Duodenal mucosa (tissue), 2 donors: ENCODE measurements around the gene EIF6.

Source experiments
- H3K27ac ChIP-seq: one replicate; pipeline ENCODE4 v1.7.0; 2013; ENCODE audit warnings: low read depth, low read length
- H3K27me3 ChIP-seq, 2 donors: one replicate each; pipeline ENCODE4 v1.7.0; 2013; ENCODE audit warnings: low read length in 2 of 2, control low read depth in 1 of 2; ENCODE audit not compliant: insufficient read depth in 2 of 2, control insufficient read depth in 1 of 2
- H3K36me3 ChIP-seq, 2 donors: one replicate each; pipeline ENCODE4 v1.7.0; 2013; ENCODE audit warnings: low read length in 2 of 2, control low read depth in 1 of 2; ENCODE audit not compliant: insufficient read depth in 2 of 2, control insufficient read depth in 1 of 2
- H3K4me1 ChIP-seq, 2 donors: one replicate each; pipeline ENCODE4 v1.7.0; 2013; ENCODE audit warnings: low read length in 2 of 2, control low read depth in 1 of 2; ENCODE audit not compliant: insufficient read depth in 2 of 2, control insufficient read depth in 1 of 2
- H3K4me3 ChIP-seq, 2 donors: one replicate each; pipeline ENCODE4 v1.7.0; 2013; ENCODE audit warnings: low read length in 2 of 2, low read depth in 1 of 2
- H3K9ac ChIP-seq, 2 donors: one replicate each; pipeline ENCODE4 v1.7.0; 2013; ENCODE audit warnings: low read length in 2 of 2, low read depth in 1 of 2
- H3K9me3 ChIP-seq, 2 donors: one replicate each; pipeline ENCODE4 v1.7.0; 2013; ENCODE audit warnings: low read length in 2 of 2, control low read depth in 1 of 2; ENCODE audit not compliant: control insufficient read depth in 1 of 2

Gene EIF6

DNA sequence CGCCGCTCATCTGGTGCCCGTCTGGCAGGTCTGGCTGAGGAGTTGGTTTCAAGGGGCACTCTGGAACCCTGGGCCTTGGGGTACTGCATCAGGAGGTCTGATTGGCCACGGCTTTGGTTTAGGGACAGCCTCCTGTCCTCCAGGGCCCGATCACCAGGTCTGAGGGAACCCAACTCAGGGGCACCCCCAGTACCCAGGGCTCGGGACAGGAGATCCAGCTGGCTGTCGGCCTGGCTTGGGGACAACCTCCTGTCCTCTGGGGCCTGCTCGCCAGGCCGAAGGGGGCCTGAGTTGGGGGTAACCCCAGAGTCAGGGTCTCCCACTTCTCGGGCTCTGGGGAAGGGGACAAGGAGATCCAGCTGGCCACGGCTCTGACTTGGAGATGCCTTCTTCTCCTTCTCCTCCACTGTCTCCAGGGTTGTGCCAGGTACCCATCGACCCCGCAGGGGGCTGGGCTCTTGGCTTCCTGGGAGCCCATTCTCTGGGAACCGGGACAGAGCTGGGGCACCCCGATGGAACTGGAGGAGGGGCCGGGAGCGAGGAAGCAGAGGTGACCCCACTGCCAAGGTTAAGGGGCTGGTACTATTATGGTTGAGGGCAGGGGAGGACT lies 2.4 kb upstream of the EIF6 start:
- Histone ChIP-seq H3K9me3 (no peaks in the 10 kb centered on the region), H3K27me3 (no peaks in the 10 kb centered on the region), H3K4me1 (peaks cover 28 to 31% of the 10 kb centered on the region in 2 donors), H3K9ac (no peak overlapping the region), H3K4me3 (no peak overlapping the region), H3K36me3 (peaks cover 3 to 7% of the 10 kb centered on the region in 2 donors), H3K27ac (no peak overlapping the region)

DNA sequence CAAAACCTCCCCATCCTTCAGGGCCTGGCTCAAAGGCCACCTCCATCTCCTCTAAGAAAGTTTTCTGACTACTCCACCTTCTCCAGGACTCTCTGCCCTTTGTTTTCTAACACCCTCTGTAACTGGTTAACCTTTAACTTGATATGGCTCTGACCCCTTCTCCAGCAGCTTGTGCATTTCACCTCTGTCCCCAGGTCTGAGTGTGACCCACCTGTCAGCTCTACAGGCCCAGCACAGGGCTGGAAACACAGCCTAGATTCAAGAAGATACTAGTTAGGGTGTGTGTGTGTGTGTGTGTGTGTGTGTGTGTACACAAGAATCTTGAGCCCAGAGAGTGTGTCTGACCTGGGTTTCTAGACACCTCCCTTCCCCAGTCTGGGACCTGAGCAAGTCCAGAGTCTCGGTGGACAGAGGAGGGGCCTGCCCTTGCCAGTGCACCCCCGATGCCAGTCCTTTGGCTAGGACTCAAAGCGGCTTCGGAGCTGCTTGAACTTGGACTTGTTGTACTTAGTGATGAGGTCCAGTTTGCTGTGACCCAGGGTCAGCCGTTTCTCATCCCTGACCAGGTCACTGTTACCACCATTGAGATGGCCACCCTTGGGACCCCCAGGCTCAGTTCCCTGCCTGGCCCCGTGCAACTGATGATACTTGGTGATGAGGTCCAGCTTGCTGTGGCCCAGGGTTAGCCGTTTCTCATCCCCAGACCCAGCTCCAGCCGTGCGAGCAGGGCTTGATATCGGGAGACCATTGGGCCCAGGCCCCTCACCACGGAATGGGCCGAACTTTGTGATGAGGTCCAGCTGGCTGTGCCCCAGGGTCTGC lies 1.7 kb upstream of the EIF6 start:
- H3K36me3 ChIP-seq = peaks cover 3 to 12% of the 10 kb centered on the region in 2 donors
- peak overlapping the region in 1 of 2 donors; percentile 14 for H3K9ac ChIP-seq
- no peaks in the 10 kb centered on the region for H3K27me3 ChIP-seq
- H3K27ac ChIP-seq = no peak overlapping the region
- H3K4me1 ChIP-seq = peaks cover 28 to 31% of the 10 kb centered on the region in 2 donors
- H3K9me3 ChIP-seq = no peaks in the 10 kb centered on the region
- peak overlapping the region in 1 of 2 donors; percentile 76 for H3K4me3 ChIP-seq

GRCh38 chr20:35285806-35286076 lies 1.2 kb upstream of the EIF6 start:
- peak overlapping the region in 1 of 2 donors; percentile 76 for H3K4me3 ChIP-seq
- no peaks in the 10 kb centered on the region for H3K27me3 ChIP-seq
- no peaks in the 10 kb centered on the region for H3K9me3 ChIP-seq
- peaks cover 28 to 31% of the 10 kb centered on the region in 2 donors for H3K4me1 ChIP-seq
- no peak overlapping the region for H3K27ac ChIP-seq
- peaks cover 3 to 16% of the 10 kb centered on the region in 2 donors for H3K36me3 ChIP-seq
- H3K9ac ChIP-seq = peak overlapping the region in 1 of 2 donors; percentile 34

DNA sequence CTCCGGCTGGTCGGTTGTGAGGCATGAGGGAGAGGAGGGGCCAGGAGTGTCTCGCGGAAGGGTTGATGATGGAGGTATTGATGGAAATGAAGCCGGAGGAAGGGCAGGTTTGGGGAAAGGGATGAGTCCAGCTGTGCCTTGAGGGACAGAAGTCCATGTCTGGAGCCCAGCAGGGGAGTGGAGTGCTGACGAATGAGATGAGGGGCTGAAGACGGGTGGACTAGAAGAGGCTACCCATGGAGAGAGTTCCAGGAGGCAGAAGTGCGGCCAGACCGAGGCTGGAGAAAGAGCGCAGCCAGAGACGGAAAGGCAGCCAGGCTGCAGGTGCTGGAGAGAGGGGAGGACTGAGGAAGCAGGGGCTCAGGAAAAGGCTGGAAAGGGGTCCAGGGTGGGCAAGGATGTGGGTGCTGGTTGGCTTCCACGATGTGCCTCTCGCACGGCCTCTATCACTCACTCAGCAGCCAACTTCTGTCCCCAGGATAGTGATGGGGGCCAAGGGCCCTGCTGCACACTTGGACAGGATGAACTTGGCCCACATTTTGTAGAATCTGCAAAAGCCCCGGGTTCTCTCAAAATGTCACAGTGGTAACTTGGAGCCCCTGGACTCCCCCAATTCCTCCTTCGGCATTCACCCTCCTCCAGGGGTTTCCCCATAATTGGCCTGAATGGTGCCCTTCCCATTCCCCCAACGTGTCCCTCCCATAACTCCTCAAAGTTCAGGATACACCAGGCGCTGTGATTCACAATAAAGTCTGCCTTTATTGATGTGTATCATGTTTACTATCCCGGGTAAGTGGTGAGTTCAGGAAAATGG lies 627 bp upstream of the EIF6 start:
- H3K4me1 ChIP-seq = peaks cover 28 to 31% of the 10 kb centered on the region in 2 donors
- H3K27ac ChIP-seq = peak overlapping the region; percentile 76
- peak overlapping the region; percentile 76 to 89 for H3K4me3 ChIP-seq
- peak overlapping the region; percentile 88 for H3K9ac ChIP-seq
- no peaks in the 10 kb centered on the region for H3K27me3 ChIP-seq
- no peaks in the 10 kb centered on the region for H3K9me3 ChIP-seq
- H3K36me3 ChIP-seq = peaks cover 7 to 21% of the 10 kb centered on the region in 2 donors

DNA sequence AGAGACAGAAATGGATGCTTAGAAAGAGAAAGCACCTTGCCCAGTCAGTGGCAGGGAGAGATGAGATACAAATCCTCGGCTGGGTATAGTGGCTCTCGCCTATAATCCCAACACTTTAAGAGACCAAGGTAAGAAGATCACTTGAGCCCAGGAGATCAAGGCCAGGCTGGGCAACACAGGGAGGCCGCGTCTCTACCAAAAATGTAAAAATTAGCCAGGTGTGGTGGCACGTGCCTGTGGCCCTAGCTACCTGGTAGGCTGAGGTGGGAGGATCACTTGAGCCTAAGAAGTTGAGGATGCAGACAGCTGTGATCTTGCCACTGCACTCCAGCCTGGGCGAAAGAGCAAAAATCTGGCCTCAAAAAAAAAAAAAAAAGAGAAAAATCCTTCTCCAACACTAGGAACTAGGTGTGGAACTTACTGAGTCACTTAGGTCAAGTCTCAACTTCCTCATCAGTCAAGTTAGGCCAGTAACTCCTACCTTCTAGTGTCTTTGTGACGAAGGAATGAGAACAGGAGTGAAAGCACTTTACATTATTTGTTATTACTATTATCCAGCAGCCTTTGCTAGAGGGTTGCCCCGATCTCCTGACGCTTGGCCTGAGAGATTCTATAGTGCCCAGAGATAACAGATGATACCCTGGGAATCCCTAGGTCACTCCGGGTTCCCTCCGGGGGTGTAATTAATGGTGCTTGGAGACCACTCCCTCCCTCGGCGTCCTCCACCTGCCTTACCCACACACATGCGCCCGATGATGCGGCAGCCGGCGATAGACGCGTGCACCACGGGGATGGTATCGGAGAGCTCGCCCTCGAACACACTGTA lies 918 bp downstream of the EIF6 start:
- peaks cover 31 to 42% of the 10 kb centered on the region in 2 donors for H3K4me1 ChIP-seq
- H3K27ac ChIP-seq = peak overlapping the region; percentile 76
- peaks cover 22 to 37% of the 10 kb centered on the region in 2 donors for H3K36me3 ChIP-seq
- peak overlapping the region; percentile 88 for H3K9ac ChIP-seq
- no peaks in the 10 kb centered on the region for H3K27me3 ChIP-seq
- H3K9me3 ChIP-seq = no peaks in the 10 kb centered on the region
- peak overlapping the region; percentile 76 to 89 for H3K4me3 ChIP-seq

DNA sequence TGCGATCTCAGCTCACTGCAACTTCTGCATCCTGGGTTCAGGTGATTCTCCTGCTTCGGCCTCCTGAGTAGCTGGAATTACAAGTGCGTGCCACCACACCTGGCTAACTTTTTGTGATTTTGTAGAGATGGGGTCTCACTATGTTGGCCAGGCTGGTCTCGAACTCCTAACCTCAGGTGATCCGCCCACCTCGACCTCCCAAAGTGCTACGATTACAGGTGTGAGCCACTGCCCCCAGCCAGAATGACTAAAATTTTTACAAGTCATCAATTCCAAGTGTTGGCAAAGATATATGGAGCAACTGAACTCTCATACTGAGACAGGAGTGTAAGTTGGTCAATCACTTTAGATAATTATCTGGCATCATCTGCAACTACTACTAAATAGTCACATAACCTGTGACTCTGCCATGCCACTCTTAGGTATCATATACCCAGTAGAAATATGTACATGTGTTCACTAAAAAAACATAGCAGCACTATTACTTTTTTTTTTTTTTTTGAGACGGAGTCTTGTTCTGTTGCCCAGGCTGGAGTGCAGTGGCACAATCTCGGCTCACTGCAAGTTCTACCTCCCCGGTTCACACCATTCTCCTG lies 3.0 kb downstream of the EIF6 start:
- H3K4me1 ChIP-seq = peaks cover 32 to 48% of the 10 kb centered on the region in 2 donors
- H3K27ac ChIP-seq = no peak overlapping the region
- no peaks in the 10 kb centered on the region for H3K27me3 ChIP-seq
- no peak overlapping the region for H3K4me3 ChIP-seq
- no peaks in the 10 kb centered on the region for H3K9me3 ChIP-seq
- H3K9ac ChIP-seq = no peak overlapping the region
- peaks cover 27 to 39% of the 10 kb centered on the region in 2 donors for H3K36me3 ChIP-seq

DNA sequence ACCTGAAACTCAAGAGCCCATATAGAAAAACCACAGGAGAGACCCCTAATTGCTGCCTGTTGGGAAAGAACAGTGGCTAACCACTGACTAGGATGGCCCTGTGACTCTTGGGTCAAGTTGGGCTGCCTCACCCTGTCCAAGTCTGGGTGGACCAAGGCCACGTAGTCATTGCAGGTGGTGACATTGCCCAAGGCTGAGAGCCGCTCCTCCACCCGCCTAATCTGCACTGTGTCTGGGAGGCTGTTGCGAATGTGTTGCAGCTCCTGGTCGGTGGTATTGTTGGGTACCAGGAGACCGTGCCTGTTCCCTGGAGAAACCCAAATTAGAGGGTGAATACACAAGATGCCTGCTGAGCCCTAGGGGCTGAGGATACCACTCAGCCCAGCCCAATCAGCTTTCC lies 4.0 kb downstream of the EIF6 start:
- Histone ChIP-seq H3K4me1 (peaks cover 29 to 45% of the 10 kb centered on the region in 2 donors), H3K27ac (no peak overlapping the region), H3K9me3 (no peaks in the 10 kb centered on the region), H3K4me3 (no peak overlapping the region), H3K36me3 (peaks cover 28 to 50% of the 10 kb centered on the region in 2 donors), H3K27me3 (no peaks in the 10 kb centered on the region), H3K9ac (no peak overlapping the region)

GRCh38 chr20:35279533-35280174 lies 4.9 kb downstream of the EIF6 start:
- no peaks in the 10 kb centered on the region for H3K9me3 ChIP-seq
- H3K27ac ChIP-seq = no peak overlapping the region
- H3K9ac ChIP-seq = no peak overlapping the region
- no peaks in the 10 kb centered on the region for H3K27me3 ChIP-seq
- H3K36me3 ChIP-seq = peaks cover 30 to 58% of the 10 kb centered on the region in 2 donors
- H3K4me1 ChIP-seq = peaks cover 23 to 37% of the 10 kb centered on the region in 2 donors
- no peak overlapping the region for H3K4me3 ChIP-seq

DNA sequence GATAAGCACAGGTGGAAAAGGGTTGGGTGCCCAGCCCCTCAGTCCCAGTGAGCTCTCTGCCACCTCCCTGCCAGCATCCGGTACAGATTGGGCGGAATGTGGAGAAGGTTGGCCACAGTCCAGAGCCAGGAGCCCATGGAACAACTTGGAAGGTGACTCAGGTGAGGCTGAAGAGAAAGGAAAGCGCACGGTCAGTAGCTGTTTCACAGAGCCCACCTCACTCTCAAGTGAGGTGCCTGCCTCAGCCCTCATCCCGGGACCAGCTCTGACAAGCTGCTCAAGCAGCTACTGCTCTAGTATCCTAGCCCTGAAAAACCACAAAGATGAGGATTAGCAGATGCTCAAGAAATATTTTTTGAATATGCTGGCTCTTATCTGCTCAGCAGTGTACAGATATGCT lies 5.5 kb downstream of the EIF6 start:
- H3K27me3 ChIP-seq = no peaks in the 10 kb centered on the region
- peak overlapping the region in 1 of 2 donors; percentile 33 for H3K9ac ChIP-seq
- no peaks in the 10 kb centered on the region for H3K9me3 ChIP-seq
- peaks cover 23 to 37% of the 10 kb centered on the region in 2 donors for H3K4me1 ChIP-seq
- peaks cover 31 to 63% of the 10 kb centered on the region in 2 donors for H3K36me3 ChIP-seq
- no peak overlapping the region for H3K4me3 ChIP-seq
- H3K27ac ChIP-seq = peak overlapping the region; percentile 77
